GM08714 (cell line): ENCODE data around the gene CARS2.
"Not testable (repeated sequence)": the region's sequence is repeated elsewhere in the genome, so short reads cannot be mapped to it uniquely, and the experiment has no call there.

Experiments used
- H3K4me3 ChIP-seq: fragments of 200-500 bp; sonication (Bioruptor generic); 2 replicates; pipeline ENCODE4 v1.5.1; 2014; ENCODE audit warnings: mild to moderate bottlenecking, low read length, inconsistent platforms
- ZNF274 ChIP-seq: IDR thresholded peaks from 2 replicates; pipeline ENCODE4 v1.6.1; 2012; ENCODE audit warnings: mild to moderate bottlenecking, low read depth, low read length

CARS2 gene

DNA sequence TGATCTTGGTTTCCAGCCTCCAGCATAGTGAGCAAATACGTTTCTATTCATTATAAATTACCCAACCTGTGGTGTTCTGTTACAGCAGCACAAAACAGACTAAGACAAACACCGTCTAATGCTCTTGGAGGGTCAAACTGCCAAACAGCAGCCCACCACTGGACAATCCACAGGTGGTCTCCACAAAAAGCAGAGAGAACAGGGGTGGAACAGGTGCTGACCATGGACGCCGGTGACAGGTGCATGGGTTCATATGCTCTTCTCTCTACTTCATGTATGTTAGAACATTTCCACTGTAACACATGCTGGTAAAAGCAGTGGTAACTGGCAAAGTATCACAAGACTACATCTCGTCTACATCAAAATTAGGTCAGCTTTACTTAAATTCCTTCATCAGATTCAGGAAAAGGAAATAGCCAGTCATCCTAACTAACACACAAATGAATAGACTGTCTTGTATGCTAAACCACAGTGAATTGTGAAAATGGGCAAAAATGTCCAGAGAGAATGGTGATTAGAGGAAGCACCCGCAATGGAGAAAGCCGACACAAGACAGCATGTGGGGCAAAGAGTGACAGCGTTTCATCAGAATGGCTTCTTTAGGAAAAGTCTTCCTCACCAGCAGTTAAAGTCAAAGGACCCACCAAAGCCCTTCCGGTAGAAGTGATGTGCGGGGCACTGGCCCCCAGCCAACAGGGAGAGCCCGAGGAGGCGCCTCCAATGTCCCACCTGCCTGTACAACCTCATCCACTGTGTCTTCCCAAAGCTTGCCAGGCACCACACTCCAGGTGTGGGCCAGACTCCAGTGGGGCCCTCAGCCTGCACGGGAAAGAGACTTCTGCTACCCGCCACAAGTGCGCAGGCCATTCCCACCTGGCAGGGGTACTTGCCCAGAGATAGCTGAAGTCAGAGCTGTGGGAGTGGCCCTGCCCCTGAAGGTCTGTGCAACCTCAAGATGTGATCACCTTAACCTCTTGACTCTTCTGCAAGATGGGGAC, 6.5 kb downstream of the CARS2 start:
- TF ChIP-seq ZNF274 = no peak
- no peak overlapping the region for H3K4me3 ChIP-seq

DNA sequence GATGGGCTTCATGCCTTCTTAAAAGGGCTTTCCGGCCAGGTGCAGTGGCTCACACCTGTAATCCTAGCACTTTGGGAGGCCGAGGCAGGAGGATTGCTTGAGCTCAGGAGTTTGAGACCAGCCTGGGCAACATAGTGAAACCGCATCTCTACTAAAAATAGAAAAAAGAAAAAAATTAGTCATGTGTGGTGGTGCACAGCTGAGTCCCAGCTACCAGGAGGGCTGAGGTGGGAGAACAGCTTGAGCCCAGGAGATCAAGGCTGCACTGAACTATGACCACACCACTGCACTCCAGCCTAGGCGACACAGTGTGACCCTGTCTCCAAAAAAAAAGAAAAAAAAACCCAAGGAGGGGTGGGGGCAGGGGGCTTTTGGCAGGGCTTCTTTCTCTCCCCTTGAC, 7.2 kb downstream of the CARS2 start:
- H3K4me3 ChIP-seq = no peak overlapping the region

DNA sequence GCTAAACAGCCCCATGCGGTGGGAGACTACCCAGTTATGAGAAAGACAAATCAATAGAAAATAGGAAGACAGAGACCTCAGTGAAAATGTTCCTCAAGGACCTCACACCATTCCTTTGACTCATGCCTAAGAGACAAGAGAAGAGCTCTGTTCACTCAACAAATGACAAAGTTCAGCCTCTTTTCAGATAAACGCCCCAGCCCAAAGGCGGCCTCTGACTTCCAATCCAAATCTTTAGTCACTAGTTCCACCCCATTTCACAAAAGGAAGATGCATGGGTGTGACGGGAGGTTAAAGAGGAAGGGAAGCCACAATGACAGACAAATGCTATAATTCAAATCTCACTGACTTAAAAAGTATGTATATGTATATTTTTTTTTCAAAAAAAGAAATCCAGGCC, 8.1 kb downstream of the CARS2 start:
- no peak for TF ChIP-seq ZNF274
- H3K4me3 ChIP-seq = no peak overlapping the region

More for the DNA sequence above, 7.2 kb downstream of the CARS2 start:
- no peak for TF ChIP-seq ZNF274

DNA sequence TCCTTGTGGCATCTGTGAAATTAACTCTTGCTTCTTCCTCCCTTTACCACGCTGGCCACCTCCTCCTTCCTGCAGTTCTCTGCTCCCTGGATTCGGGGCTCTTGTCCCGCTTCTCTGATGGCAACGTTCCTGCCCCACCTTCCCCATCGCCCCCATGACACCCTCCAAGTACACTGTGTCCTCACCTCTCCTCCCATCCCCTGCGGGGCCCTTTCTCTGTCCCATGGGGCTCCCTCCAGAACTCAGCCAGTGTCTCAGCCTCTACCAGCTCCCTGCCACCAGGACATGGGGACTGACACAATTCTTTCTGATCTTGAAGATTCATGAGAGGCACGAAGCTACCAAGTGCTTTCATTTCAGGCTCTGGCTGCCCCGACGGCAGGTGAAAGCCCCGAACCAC, 9.1 kb downstream of the CARS2 start:
- H3K4me3 ChIP-seq = no peak overlapping the region
- no peak for TF ChIP-seq ZNF274

DNA sequence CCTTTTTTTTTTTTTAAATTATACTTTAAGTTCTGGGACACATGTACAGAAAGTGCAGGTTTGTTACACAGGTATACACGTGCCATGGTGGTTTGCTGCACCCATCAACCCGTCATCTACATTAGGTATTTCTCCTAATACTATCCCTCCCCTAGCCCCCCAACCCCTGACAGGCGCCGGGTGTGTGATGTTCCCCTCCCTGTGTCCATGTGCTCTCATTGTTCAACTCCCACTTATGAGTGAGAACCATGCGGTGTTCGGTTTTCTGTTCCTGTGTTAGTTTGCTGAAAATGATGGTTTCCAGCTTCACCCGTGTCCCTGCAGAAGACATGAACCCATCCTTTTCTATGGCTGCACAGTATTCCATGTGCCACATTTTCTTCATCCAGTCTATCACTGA, 10.1 kb downstream of the CARS2 start:
- H3K4me3 ChIP-seq = not testable (repeated sequence)

DNA sequence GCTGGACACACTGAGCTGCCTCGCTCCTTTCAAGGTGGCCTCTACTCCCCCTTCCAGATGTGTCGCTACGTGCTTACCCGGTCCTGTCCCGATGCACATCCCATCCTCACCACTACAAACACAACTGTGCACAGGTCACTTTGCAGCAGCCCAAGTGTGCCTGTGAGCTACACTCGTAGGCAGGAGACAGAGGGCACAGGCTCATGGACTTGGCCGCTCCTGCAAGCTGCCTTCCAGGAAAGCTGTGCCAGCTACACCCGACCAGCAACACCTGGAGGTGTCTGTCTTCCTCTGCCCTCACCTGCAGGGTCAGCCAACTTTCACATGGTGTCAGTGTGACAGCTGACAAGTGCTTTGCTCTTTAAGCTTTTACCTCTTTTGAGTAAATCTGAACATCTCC, 15.4 kb downstream of the CARS2 start:
- H3K4me3 ChIP-seq = no peak overlapping the region
- no peak for TF ChIP-seq ZNF274

DNA sequence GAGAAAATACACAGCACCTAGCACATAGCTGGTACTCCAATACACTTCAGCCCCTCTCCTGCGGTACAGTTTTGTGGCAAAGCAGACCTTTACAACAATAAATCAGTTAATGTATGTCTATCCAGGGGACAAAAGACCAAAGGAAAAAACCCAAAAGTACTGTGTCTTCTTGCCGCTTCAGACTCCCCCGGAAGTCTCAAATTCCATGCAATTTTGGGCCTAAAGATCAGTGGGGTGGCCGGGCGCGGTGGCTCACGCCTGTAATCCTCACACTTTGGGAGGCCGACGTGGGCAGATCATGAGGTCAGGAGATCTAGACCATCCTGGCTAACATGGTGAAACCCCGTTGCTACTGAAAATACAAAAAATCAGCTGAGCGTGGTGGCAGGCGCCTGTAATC, 16.2 kb downstream of the CARS2 start:
- H3K4me3 ChIP-seq = no peak overlapping the region
- no peak for TF ChIP-seq ZNF274

DNA sequence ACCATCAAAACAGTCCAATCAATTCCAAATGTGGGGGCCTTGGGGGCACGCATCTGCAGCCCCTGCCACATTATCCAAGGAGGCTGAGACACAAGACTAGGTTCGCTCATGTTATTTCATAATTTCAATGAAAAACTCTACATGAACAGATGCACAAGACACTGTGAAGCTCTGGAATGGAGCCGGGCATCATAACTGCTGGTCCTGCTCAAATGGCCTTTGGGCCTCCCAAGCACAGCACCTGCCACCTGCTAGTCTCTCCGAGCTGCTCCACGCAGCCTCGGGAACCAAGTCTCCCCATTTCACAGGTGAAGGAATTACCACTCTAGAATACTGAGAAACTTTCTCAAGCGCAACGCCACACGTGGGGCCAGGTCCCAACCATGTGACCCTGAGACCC, 16.9 kb downstream of the CARS2 start:
- TF ChIP-seq ZNF274 = no peak
- H3K4me3 ChIP-seq = no peak overlapping the region

DNA sequence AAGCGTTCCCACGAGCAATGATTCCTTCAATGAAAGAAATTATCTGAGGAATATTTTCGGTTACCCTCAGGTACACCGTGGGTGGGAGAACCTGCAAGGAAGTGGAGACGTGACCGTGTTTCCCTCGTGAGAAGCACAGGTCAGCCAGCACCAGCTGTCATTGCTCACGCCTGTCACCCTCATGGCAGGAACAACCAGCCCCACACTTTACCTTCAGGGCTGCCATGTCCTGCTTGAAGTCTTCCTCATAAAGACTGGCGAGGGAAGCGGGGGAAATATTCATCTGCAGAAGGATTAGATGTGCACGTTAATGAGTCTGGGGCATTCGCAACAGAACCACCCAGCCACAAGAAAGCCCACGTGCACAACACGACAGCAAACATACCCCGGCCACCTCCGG, 18.2 kb downstream of the CARS2 start:
- H3K4me3 ChIP-seq = no peak overlapping the region
- TF ChIP-seq ZNF274 = no peak

DNA sequence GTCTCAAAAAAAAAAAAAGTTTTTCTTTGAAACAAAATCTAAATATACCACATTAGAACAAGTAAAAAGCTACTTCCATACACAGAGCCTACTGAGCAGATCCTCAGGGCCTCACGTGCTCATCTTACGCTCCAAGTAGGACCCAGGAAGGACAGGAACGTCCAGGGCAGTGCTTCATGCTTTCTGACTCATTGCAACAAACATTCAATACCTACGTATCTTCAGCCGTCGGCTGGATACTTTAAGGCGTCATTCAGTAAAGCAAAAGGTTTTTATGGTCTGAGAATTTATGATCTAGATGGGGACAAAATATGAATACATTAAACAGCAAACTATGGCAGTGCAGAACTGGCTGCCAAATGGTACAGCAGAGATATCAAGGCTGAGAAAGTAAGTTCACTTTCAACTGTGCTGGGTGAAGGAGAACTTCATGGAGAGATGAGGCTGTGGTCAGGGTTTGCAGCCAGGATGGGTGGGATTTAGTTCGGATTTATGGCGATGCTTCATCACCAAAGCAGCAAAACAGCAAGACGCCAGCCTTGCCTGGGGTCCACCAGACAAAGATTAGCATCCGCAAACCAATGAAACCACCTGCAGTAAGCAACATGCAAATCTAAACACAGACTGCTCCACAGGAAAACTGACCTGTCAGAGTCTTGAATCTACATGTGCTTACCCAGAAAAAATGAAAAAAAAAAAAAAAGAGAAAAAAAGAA, 20.5 kb downstream of the CARS2 start:
- TF ChIP-seq ZNF274 = no peak
- H3K4me3 ChIP-seq = no peak overlapping the region

DNA sequence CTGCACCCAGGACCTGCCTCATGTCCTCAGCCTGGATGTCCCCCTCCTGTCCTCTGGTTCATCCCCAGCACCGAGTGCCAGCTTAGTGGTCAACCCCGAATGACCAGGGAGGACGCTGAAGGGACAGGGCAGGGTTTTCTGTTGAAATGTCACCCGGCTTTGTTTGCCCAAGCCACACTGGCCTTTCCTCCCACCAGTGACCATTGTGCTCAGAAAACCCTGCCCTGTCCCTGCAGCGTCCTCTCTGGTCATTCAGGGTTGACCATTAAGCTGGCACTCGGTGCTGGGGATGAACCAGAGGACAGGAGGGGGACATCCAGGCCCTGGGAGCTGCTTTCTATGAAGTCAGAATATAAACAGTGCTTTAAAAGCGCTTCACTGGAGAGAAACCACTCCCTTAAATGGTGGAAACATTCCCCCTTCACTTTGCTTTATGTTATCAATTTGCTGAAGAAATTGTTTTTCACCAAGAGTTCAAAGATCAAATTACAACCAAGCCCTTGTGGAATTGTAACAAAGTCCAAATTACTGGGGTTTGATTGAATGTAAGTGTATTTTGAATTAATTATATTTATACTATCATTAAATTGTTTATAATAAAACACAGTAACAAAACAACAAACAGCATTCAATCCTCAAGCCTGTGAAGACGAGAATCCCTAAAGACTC, 21.4 kb downstream of the CARS2 start:
- TF ChIP-seq ZNF274 = no peak
- no peak overlapping the region for H3K4me3 ChIP-seq

DNA sequence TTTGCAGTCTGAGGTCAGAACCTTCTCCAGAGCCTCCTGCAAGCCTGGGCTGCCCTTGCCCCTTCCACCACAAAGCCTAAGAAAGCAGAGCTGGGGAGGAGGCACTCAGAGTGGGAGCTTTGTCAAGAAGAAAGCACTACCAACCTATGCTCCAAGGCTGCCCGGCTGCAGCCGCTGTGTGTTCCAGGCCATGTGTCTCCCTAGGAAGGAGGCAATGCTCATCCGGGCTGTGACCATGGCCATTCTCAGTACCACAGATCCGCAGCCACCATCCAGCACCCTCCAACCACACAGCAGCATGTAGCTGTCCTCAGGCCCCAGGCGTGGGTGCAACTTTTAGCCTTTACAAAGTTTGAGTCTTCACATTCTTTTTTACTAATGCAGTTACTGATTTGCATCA, 22.0 kb downstream of the CARS2 start:
- H3K4me3 ChIP-seq = no peak overlapping the region
- no peak for TF ChIP-seq ZNF274

DNA sequence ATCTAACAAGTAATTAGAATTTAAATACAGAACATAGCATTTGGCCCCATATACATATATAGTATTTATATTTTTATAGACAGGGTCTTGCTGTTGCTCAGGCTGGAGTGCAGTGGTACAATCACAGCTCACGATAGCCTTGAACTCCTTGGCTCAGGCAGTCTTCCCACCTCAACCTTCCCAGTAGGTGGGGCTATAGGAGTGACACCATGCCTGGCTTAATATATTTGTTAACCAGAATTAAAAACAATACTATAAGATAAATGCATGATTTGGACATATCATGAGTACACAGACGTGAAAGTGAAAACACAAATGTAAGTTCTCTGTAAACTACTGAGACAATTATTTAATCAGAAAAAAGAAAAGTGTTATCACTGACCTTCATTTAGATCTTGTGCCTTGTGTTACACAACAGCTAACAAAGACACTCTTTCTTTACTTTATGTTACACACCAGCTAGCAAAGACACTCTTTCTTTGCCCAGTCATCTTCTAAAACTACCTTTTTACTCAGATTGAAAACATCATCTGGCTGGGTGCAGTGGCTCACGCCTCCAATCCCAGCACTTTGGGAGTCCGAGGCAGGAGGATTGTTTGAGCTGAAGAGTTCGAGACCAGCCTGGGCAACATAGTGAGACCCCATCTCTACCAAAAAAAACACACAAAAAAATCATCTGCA, 22.6 kb downstream of the CARS2 start:
- no peak for TF ChIP-seq ZNF274
- H3K4me3 ChIP-seq = no peak overlapping the region

DNA sequence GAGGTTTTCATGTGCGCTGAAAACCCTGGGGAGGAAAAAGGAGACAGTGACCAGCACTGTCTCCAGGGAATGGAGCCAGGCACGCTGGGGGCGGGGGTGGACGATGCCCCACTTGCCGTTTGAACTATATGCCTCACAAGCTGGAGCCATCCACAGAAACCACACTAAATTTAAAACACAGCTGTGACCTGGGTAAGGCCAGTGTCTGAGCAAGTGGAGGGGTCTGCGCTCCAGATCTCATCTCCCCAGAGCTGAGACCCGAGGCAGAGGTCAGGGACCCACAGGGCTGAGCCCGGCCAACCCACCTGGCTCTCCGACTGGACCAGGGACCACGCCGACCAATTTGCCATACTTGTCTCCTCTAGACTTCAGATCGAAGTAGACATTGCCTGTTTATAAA, 23.2 kb downstream of the CARS2 start:
- TF ChIP-seq ZNF274 = no peak
- no peak overlapping the region for H3K4me3 ChIP-seq
